Measurements from ENCODE around the gene SMARCAL1. TPM values are rescaled to one million over a fixed set of nuclear protein-coding genes. Genes with fewer than 3 reads are reported as not detected.
A peak's percentile ranks its signal among the peaks of the same experiment; 100 is the strongest.

Gene SMARCAL1
- total RNA-seq, 1 experiment from 2014 or later = 6.5 TPM

GRCh38 chr2:216485237-216485636, 73.0 kb downstream of the SMARCAL1 start:
- in situ Hi-C loops (cut with HindIII; ENCODE audit: low pct_unique_long_range_greater_than_20kb, low sequenced_read_pairs) = no loop called here

GRCh38 chr2:216485745-216486144, 73.5 kb downstream of the SMARCAL1 start:
- in situ Hi-C loops (cut with HindIII; ENCODE audit: low pct_unique_long_range_greater_than_20kb, low sequenced_read_pairs) = no loop called here
- DNase-seq (ENCODE audit: low read depth, low spot score) = no peak

More at GRCh38 chr2:216485237-216485636, 73.0 kb downstream of the SMARCAL1 start:
- no peak for DNase-seq (ENCODE audit: low read depth, low spot score)

- in situ Hi-C loops (cut with HindIII; ENCODE audit: low pct_unique_long_range_greater_than_20kb, low sequenced_read_pairs) = no loop called here
- DNase-seq (ENCODE audit: low read depth, low spot score) = no peak
Measured at GRCh38 chr2:216486271-216486670, 74.0 kb downstream of the SMARCAL1 start.

GRCh38 chr2:216486708-216487107, 74.4 kb downstream of the SMARCAL1 start:
- DNase-seq (ENCODE audit: low read depth, low spot score) = no peak
- in situ Hi-C loops (cut with HindIII; ENCODE audit: low pct_unique_long_range_greater_than_20kb, low sequenced_read_pairs) = no loop called here

- no peak for DNase-seq (ENCODE audit: low read depth, low spot score)
- in situ Hi-C loops (cut with HindIII; ENCODE audit: low pct_unique_long_range_greater_than_20kb, low sequenced_read_pairs) = no loop called here
Measured at GRCh38 chr2:216490061-216490460, 77.8 kb downstream of the SMARCAL1 start.

GRCh38 chr2:216491793-216492596, 79.7 kb downstream of the SMARCAL1 start:
- in situ Hi-C loops (cut with HindIII; ENCODE audit: low pct_unique_long_range_greater_than_20kb, low sequenced_read_pairs) = no loop called here
- DNase-seq (ENCODE audit: low read depth, low spot score) = no peak

GRCh38 chr2:216492597-216493333, 80.5 kb downstream of the SMARCAL1 start:
- no peak for DNase-seq (ENCODE audit: low read depth, low spot score)
- in situ Hi-C loops (cut with HindIII; ENCODE audit: low pct_unique_long_range_greater_than_20kb, low sequenced_read_pairs) = no loop called here

GRCh38 chr2:216493334-216493685, 81.0 kb downstream of the SMARCAL1 start:
- DNase-seq (ENCODE audit: low read depth, low spot score) = no peak
- in situ Hi-C loops (cut with HindIII; ENCODE audit: low pct_unique_long_range_greater_than_20kb, low sequenced_read_pairs) = no loop called here

- no peak for DNase-seq (ENCODE audit: low read depth, low spot score)
- in situ Hi-C loops (cut with HindIII; ENCODE audit: low pct_unique_long_range_greater_than_20kb, low sequenced_read_pairs) = no loop called here
Measured at GRCh38 chr2:216495656-216496055, 83.4 kb downstream of the SMARCAL1 start.

- in situ Hi-C loops (cut with HindIII; ENCODE audit: low pct_unique_long_range_greater_than_20kb, low sequenced_read_pairs) = no loop called here
- DNase-seq (ENCODE audit: low read depth, low spot score) = no peak
Measured at GRCh38 chr2:216497382-216498069, 85.2 kb downstream of the SMARCAL1 start.

GRCh38 chr2:216498070-216498378, 85.7 kb downstream of the SMARCAL1 start:
- in situ Hi-C loops (cut with HindIII; ENCODE audit: low pct_unique_long_range_greater_than_20kb, low sequenced_read_pairs) = no loop called here
- DNase-seq (ENCODE audit: low read depth, low spot score) = no peak

- in situ Hi-C loops (cut with HindIII; ENCODE audit: low pct_unique_long_range_greater_than_20kb, low sequenced_read_pairs) = no loop called here
- peak; percentile 95 for DNase-seq (ENCODE audit: low read depth, low spot score)
Measured at GRCh38 chr2:216498379-216499352, 86.4 kb downstream of the SMARCAL1 start, which contains the start of gene RPL37A. Gene RPL37A, plus strand, starts transcription at chr2:216498844. Its CDS starts 31 bp downstream, at chr2:216498875.

- in situ Hi-C loops (cut with HindIII; ENCODE audit: low pct_unique_long_range_greater_than_20kb, low sequenced_read_pairs) = loop anchor here (25.0 kb wide), 1 partner anchor 163 kb away; no protein-coding TSS in a partner anchor
- no peak for DNase-seq (ENCODE audit: low read depth, low spot score)
Measured at GRCh38 chr2:216499641-216500218, 87.4 kb downstream of the SMARCAL1 start.

GRCh38 chr2:216500572-216500971, 88.3 kb downstream of the SMARCAL1 start:
- in situ Hi-C loops (cut with HindIII; ENCODE audit: low pct_unique_long_range_greater_than_20kb, low sequenced_read_pairs) = loop anchor here (25.0 kb wide), 1 partner anchor 162 kb away; no protein-coding TSS in a partner anchor
- no peak for DNase-seq (ENCODE audit: low read depth, low spot score)

GRCh38 chr2:216501854-216502253, 89.6 kb downstream of the SMARCAL1 start:
- in situ Hi-C loops (cut with HindIII; ENCODE audit: low pct_unique_long_range_greater_than_20kb, low sequenced_read_pairs) = loop anchor here (25.0 kb wide), 1 partner anchor 160 kb away; no protein-coding TSS in a partner anchor
- no peak for DNase-seq (ENCODE audit: low read depth, low spot score)

GRCh38 chr2:216502381-216503158, 90.3 kb downstream of the SMARCAL1 start:
- DNase-seq (ENCODE audit: low read depth, low spot score) = no peak
- in situ Hi-C loops (cut with HindIII; ENCODE audit: low pct_unique_long_range_greater_than_20kb, low sequenced_read_pairs) = loop anchor here (25.0 kb wide), 1 partner anchor 160 kb away; no protein-coding TSS in a partner anchor
